Measurements from ENCODE around the gene LMX1B.
"Not testable (repeated sequence)": the region's sequence is repeated elsewhere in the genome, so short reads cannot be mapped to it uniquely, and the experiment has no call there.

Gene LMX1B

GRCh38 chr9:126708178-126708577 lies 94.5 kb downstream of the LMX1B start:
- no peak for DNase-seq (ENCODE audit: low read depth in 2 of 2)

GRCh38 chr9:126709241-126709640 lies 95.5 kb downstream of the LMX1B start:
- no peak for DNase-seq (ENCODE audit: low read depth in 2 of 2)

GRCh38 chr9:126715382-126715781 lies 101.7 kb downstream of the LMX1B start:
- no peak for DNase-seq (ENCODE audit: low read depth in 2 of 2)

GRCh38 chr9:126717441-126717840 lies 103.7 kb downstream of the LMX1B start:
- DNase-seq (ENCODE audit: low read depth in 2 of 2), result not testable (repeated sequence)

GRCh38 chr9:126719618-126720031 lies 105.9 kb downstream of the LMX1B start:
- DNase-seq (ENCODE audit: low read depth in 2 of 2), result peak; percentile 73 to 74

DNA sequence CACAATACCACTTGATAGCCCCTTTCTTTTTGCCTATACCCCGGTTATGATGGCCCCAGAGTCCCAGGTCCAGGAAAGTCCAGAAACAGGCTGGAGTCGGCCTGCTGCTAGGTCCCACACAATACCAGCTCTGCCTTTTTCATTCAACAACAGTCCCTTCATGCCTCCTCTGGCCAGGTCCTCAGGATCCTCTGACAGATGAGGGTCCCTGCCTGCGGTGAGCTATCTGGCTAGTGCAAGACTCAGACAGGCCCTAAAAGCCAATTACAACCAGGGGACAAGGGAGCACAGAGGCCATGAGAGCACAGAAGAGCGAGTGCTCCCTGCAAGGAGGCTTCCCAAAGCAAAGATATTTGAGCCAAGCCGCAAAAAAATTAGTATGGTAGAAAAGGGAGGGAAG lies 106.3 kb downstream of the LMX1B start:
- DNase-seq (ENCODE audit: low read depth in 2 of 2), result no peak

DNA sequence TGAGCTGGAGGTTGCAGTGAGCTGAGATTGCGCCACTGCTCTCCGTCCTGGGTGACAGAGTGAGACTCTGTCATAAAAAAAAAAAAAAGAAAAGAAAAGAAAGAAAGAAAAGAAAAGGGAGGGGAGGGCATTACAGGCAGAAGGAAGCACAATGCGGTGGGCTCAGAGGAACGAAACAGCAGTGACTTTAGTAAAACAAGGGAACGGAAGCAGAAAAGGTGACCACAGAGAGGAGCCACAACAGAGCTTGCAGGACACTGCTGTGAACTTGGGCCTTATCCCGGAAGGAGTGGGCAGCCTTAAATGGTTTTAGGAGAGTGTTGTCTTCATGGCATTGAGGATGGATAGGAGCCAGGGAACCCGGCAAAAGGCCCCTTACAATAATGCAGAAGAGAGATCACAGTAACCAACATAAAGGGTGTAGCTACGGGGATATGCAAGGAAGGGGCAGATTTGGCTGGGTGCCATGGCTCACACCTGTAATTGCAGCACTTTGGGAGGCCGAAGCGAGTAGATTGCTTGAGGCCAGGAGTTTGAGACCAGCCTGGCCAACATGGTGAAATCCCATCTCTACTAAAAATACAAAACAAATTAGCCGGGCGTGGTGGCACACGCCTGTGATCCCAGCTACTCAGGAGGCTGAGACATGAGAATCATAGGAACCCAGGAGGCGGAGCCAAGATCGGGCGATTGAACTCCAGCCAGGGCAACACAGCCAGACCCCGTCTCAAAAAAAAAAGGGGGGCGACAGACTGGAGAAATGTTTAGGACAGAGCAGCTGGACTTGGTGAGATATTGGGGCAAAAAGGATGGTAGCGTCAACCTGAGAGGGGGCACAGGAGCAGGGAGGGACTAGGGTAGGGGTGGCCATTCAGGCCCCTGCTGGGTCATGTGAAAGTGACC lies 107.2 kb downstream of the LMX1B start:
- DNase-seq (ENCODE audit: low read depth in 2 of 2), result no peak

GRCh38 chr9:126721564-126721981 lies 107.8 kb downstream of the LMX1B start:
- DNase-seq (ENCODE audit: low read depth in 2 of 2), result no peak

- peak; percentile 76 to 83 for DNase-seq (ENCODE audit: low read depth in 2 of 2)
These were observed 108.7 kb downstream of the LMX1B start for GRCh38 chr9:126722252-126722921.

DNA sequence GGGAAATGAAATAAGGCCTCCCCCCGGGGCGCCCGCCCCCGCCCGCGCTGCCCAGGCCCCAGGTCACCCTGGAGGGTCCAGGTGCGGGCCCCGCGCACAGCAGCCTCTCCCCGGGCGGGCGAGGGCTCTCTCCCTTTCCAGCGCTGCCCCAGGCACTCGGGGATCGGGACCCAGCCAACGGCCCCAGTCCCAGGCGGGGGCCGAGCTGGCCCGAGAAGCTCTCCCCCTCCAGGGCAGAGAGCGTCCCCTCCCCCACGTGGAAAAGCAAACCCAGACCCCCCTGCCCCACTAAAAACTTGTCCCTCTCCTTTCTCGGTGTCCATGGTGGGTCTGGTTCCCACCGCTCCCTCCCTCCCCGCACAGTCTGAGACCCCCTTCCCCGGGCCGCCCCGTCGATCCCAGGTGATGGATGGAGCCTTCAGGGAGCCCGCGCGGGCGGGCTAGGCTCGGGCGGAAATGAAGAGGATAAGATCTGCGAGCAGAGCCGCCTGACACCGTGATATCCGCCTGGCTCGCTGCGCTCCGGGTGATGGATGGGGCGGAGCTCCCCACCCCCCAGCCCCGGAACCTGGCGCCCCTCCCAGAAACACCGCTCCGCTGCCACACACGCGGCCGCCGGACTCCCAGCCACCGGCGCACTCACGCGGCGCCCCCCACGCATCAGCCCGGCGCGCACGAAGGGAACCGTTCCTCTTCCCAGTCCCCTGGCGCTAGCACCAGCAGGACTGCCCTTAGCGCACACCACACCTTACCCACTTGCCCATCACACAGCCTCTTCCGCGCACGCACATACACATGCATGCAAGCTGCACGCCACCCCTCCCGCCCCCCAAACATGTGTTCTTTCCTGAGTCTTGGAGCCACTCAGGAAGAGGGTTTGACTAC lies 109.4 kb downstream of the LMX1B start:
- peak; percentile 43 to 51 for DNase-seq (ENCODE audit: low read depth in 2 of 2)

GRCh38 chr9:126723807-126724172 lies 110.1 kb downstream of the LMX1B start:
- DNase-seq (ENCODE audit: low read depth in 2 of 2), result no peak

DNA sequence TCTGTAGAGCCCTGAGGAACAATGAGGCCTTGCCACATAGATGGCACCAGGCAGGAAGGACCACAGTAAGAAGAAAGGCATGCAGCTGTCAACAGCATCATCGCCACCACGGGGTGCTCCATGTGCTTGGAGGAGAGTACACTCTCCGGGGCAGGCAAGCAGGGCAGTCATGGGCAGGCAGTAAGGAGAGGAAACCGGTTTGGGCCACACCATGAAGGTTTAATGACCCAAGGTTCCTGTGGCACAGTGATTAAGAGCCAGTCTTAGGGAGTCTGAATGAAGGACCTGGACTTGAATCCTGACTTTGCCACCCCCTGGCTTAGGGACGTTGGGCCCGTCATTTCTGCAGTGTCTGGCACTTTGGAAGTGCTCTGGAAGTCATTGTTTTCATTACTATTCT lies 110.5 kb downstream of the LMX1B start:
- DNase-seq (ENCODE audit: low read depth in 2 of 2), result no peak

DNA sequence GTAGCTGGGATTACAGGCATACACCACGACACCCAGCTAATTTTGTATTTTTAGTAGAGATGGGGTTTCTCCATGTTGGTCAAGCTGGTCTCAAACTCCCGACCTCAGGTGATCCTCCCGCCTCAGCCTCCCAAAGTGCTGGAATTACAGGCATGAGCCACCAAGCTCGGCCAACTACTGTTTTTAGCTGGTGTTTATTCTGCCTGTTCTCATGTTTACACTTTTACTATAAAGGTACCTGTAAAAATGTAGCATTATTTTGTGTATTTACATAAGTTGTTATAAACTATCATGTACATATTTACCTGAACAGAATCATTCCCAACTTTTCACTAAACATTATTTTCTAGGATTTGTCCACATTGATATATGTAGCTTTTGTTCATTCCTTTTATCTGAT lies 111.8 kb downstream of the LMX1B start:
- not testable (repeated sequence) for DNase-seq (ENCODE audit: low read depth in 2 of 2)

DNA sequence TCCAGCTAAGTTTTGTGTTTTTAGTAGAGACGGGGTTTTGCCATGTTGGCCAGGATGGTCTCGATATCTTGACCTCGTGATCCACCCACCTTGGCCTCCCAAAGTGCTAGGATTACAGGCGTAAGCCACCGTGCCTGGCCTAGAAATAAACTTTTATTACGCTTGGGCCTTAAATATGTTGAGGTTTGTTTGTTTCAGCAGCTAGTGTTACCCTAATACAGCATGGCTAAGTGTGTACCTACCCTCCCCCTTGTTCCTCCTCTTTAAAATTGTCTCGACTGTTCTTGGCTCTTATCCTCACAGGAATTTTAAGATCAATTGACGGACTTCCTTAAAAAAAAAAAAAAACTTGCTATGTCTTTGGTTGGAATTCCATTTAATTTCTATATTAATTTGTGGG lies 114.5 kb downstream of the LMX1B start:
- not testable (repeated sequence) for DNase-seq (ENCODE audit: low read depth in 2 of 2)

DNA sequence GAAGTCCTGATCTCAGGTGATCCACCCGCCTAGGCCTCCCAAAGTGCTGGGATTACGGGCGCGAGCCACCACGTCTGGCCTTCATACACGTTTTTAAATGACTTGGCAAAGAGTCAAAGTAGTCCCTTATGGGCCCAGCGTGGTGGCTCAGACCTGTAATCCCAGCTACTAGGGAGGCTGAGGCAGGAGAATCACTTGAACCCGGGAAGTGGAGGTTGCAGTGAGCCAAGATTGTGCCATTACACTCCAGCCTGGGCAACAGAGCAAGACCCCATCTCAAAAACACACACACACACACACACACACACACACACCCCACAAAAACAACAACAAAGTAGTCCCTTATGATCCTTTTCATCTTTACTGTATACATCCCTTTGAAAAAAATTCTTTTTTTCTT lies 116.9 kb downstream of the LMX1B start:
- DNase-seq (ENCODE audit: low read depth in 2 of 2), result not testable (repeated sequence)

GRCh38 chr9:126733005-126733404 lies 119.3 kb downstream of the LMX1B start:
- no peak for DNase-seq (ENCODE audit: low read depth in 2 of 2)

DNA sequence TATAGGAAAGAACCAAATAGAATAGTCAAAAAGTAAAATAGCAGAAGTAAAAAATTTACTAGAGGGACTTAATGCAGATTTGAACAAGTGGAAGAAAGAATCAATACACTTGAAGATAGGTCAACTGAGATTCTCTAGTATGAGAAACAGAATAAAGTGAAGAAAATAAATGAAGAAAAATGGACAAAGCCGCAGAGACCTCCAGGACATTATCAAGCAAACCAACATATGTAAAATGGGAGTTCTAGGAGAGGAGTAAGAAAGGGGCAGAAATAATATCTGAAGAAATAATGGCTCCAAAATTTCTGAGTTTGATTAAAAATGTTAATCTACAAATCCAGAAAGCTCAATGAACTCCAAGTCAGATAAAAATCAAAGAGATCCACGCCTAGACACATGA lies 121.1 kb downstream of the LMX1B start:
- DNase-seq (ENCODE audit: low read depth in 2 of 2), result no peak

DNA sequence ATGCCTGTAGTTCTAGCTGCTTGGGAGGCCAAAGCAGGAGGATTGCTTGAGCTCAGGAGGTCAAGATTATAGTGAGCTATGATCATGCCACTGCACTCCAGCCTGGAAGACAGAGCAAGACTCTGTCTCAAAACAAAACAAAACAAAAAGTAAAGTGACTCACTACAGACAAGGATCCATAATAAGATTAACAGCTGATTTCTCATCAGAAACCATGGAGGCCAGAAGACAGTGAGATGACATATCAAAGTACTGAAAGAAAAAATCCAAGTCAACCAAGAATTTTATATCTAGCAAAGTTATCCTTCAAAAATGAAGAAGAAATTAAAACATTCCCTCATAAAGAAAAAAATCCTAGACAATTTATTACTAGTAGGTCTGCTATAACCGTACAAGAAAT lies 121.8 kb downstream of the LMX1B start:
- no peak for DNase-seq (ENCODE audit: low read depth in 2 of 2)

GRCh38 chr9:126738553-126738952 lies 124.8 kb downstream of the LMX1B start:
- no peak for DNase-seq (ENCODE audit: low read depth in 2 of 2)

- DNase-seq (ENCODE audit: low read depth in 2 of 2), result no peak
These were observed 129.3 kb downstream of the LMX1B start for GRCh38 chr9:126743041-126743440.

DNA sequence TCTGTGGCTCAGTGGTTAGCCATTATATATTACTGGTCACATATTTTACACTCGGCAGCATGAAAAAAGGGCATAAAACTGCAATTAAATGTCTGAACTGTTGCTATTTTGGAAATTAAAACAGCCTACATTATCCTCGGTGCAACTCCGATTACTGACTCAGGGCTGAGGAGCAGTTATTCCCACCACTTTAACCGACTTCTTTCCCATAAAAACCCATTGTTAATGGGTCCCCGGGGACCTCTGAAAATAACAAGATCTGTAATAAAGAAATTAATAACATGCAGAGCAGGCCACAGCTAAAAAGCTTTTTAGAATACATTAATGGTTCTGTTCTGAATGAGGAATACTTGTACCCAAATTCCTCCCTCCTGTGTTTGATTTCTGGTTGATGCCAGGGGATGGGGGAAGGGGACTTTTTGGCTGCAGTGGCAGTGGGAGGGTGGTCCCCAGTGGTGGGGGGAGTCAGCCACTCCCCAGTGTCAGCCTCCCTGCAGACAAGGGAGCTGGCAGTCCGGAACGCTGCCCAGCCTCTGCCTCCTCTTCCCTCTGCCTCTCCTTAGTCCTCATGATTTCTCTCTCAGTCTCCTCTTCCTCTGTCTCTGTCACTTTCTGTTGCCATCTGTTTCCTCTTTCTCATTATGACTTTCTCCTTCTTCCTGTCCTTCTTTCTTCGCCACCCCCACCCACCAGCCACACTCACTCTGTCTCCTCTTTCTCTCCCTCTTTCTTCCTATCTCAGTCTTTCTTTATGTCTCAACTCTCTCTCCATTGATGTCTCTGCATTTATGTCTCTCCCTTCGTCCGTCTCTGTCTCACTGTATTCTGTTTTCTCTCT lies 132.1 kb downstream of the LMX1B start:
- DNase-seq (ENCODE audit: low read depth in 2 of 2), result no peak
